HUES6 (cell line): ENCODE measurements around the gene CD9.

ENCODE experiments used
- H3K27ac ChIP-seq: 2 replicates; pipeline ENCODE4 v1.7.0; 2013; ENCODE audit warnings: low read depth, mild to moderate bottlenecking, low read length, inconsistent platforms
- H3K27me3 ChIP-seq: 2 replicates; pipeline ENCODE4 v1.6.1; 2013; ENCODE audit warnings: low read length; ENCODE audit not compliant: control insufficient read depth, insufficient read depth
- H3K36me3 ChIP-seq: 2 replicates; pipeline ENCODE4 v1.6.1; 2013; ENCODE audit warnings: low read length; ENCODE audit not compliant: control insufficient read depth, insufficient read depth
- H3K4me1 ChIP-seq: 2 replicates; pipeline ENCODE4 v1.6.1; 2013; ENCODE audit warnings: low read length; ENCODE audit not compliant: control insufficient read depth, insufficient read depth
- H3K4me3 ChIP-seq: 2 replicates; pipeline ENCODE4 v1.5.1; 2013; ENCODE audit warnings: low read depth, low read length
- H3K9ac ChIP-seq: one replicate; pipeline ENCODE4 v1.6.1; 2013; ENCODE audit warnings: mild to moderate bottlenecking, low read length
- H3K9me3 ChIP-seq: 2 replicates; pipeline ENCODE4 v1.6.1; 2013; ENCODE audit warnings: low read depth, low read length; ENCODE audit not compliant: control insufficient read depth, insufficient read depth

CD9 gene

DNA sequence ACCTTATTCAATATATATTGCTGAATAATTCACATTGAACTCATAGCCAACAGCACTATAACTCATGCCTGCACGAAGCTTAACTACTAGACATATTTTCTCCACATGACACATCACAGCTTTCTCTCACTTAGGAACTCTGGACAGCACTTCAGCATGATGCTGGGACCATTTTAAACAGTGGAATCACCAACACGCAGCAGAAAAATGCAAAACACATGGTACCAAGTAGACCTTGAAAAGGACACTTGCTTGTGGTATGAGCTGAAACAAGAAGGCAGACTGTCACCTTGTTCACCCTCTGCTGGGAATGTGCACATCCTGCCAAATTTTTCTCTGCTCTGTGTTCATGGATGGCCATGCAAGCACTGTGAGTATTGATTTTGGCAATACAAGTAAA is 34.8 kb upstream of the CD9 start:
- H3K9me3 ChIP-seq, result no peaks in the 10 kb centered on the region
- H3K4me1 ChIP-seq, result peaks cover 4% of the 10 kb centered on the region; the same call in 1 of the 2 replicates
- H3K9ac ChIP-seq, result no peak overlapping the region
- H3K27ac ChIP-seq, result no peak overlapping the region
- no peaks in the 10 kb centered on the region for H3K36me3 ChIP-seq
- no peak overlapping the region for H3K4me3 ChIP-seq
- H3K27me3 ChIP-seq, result no peaks in the 10 kb centered on the region

- H3K36me3 ChIP-seq, result no peaks in the 10 kb centered on the region
- H3K27ac ChIP-seq, result no peak overlapping the region
- H3K4me3 ChIP-seq, result no peak overlapping the region
- H3K27me3 ChIP-seq, result no peaks in the 10 kb centered on the region
- H3K9ac ChIP-seq, result no peak overlapping the region
- H3K4me1 ChIP-seq, result peaks cover 4% of the 10 kb centered on the region; the same call in 1 of the 2 replicates
- no peaks in the 10 kb centered on the region for H3K9me3 ChIP-seq
These were observed 33.4 kb upstream of the CD9 start for GRCh38 chr12:6166808-6167207.

- Histone ChIP-seq H3K27ac (no peak overlapping the region), H3K4me1 (peaks cover 4% of the 10 kb centered on the region; the same call in 1 of the 2 replicates), H3K4me3 (no peak overlapping the region), H3K36me3 (no peaks in the 10 kb centered on the region), H3K9me3 (no peaks in the 10 kb centered on the region), H3K27me3 (no peaks in the 10 kb centered on the region), H3K9ac (no peak overlapping the region)
These were observed 32.6 kb upstream of the CD9 start for GRCh38 chr12:6167327-6168280.

GRCh38 chr12:6171409-6172015 is 28.7 kb upstream of the CD9 start:
- Histone ChIP-seq H3K36me3 (no peaks in the 10 kb centered on the region), H3K9me3 (no peaks in the 10 kb centered on the region), H3K9ac (no peak overlapping the region), H3K27ac (no peak overlapping the region), H3K4me3 (no peak overlapping the region), H3K27me3 (no peaks in the 10 kb centered on the region), H3K4me1 (peaks cover 4% of the 10 kb centered on the region; the same call in 1 of the 2 replicates)

DNA sequence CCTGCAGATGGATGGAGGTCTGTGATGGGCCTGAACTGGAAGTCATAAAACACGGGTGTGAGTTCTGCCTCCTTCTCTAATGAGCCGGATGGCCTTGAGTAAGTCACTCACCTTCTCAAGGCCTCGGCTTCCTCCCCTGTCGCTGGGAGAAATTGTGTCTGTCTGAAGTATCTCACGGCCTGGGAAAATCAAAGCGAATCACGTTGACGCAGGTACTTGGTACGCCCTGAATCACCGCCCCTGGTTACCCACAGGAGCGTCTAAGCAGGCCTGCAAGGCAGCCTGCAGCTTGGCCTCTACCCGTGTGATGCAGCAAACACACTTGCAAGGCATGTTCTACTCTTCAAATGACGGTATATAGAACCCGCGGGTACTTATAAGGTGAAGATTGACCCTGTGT is 28.1 kb upstream of the CD9 start:
- Histone ChIP-seq H3K9me3 (no peaks in the 10 kb centered on the region), H3K27me3 (no peaks in the 10 kb centered on the region), H3K4me3 (no peak overlapping the region), H3K36me3 (no peaks in the 10 kb centered on the region), H3K4me1 (peaks cover 4% of the 10 kb centered on the region; the same call in 1 of the 2 replicates), H3K9ac (no peak overlapping the region), H3K27ac (no peak overlapping the region)

GRCh38 chr12:6172862-6173261 is 27.3 kb upstream of the CD9 start:
- Histone ChIP-seq H3K4me1 (peaks cover under 1% of the 10 kb centered on the region; the same call in 1 of the 2 replicates), H3K36me3 (no peaks in the 10 kb centered on the region), H3K27me3 (no peaks in the 10 kb centered on the region), H3K4me3 (no peak overlapping the region), H3K9me3 (no peaks in the 10 kb centered on the region), H3K27ac (no peak overlapping the region), H3K9ac (no peak overlapping the region)

GRCh38 chr12:6177642-6178358 is 22.4 kb upstream of the CD9 start:
- Histone ChIP-seq H3K9me3 (no peaks in the 10 kb centered on the region), H3K4me3 (no peak overlapping the region), H3K27me3 (no peaks in the 10 kb centered on the region), H3K36me3 (no peaks in the 10 kb centered on the region), H3K9ac (no peak overlapping the region), H3K27ac (no peak overlapping the region), H3K4me1 (peaks cover 21% of the 10 kb centered on the region)

DNA sequence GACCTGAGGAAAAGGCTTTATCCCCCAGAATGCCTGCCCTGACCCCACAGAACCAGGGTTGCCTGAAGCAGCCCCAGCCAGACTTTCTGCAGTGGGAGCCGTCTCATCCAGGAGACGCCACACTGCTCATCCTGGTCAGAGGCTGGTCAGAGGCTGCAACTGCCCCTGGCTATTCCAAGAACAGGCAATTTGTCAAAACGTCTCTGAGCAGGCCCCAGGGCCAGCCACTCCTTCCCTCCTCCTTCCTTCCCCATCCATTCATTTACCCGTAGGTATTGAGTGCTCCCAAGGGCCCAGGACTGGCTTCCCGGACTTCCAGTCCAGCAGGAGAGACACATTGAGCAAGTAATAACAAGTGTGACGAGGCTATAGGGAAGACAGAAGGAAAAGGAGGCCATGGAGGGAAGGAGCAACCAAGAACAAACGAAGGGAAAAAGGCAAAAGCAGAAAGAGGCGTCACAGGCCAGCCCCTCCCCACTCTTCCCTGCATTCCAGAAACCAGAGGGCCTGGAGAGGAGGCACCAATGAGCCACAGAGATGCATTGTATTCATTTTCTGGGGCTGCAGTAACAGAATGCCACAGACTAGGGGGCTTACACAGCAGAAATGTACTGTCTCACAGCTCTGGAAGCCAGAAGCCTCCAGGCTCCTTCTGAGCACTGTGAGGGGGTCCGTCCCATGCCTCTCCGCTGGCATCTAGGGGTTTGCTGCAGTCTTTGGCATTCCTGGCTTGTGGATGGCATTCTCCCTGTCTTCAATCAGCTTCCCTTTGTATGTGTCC is 21.0 kb upstream of the CD9 start:
- Histone ChIP-seq H3K4me1 (peaks cover 21% of the 10 kb centered on the region), H3K27me3 (no peaks in the 10 kb centered on the region), H3K9ac (no peak overlapping the region), H3K9me3 (no peaks in the 10 kb centered on the region), H3K27ac (no peak overlapping the region; the same call in 1 of the 2 replicates), H3K4me3 (no peak overlapping the region), H3K36me3 (no peaks in the 10 kb centered on the region)

GRCh38 chr12:6180268-6181051 is 19.7 kb upstream of the CD9 start:
- Histone ChIP-seq H3K4me1 (peaks cover 21% of the 10 kb centered on the region), H3K4me3 (no peak overlapping the region), H3K27me3 (no peaks in the 10 kb centered on the region), H3K9ac (no peak overlapping the region), H3K9me3 (no peaks in the 10 kb centered on the region), H3K36me3 (no peaks in the 10 kb centered on the region), H3K27ac (no peak overlapping the region)

DNA sequence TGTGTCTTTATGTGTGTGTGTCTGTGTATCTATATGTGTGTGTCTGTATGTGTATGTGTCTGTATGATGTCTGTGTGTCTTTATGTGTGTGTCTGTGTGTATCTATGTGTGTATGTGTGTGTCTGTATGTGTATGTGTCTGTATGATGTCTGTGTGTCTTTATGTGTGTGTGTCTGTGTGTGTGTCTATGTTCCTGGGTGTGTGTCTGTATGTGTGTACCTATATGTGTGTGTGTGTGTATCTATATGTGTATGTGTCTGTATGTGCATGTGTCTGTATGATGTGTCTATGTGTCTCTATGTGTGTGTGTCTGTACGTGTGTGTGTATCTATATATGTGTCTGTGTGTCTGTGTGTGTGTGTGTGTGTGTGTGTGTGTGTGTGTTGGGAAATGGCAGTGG is 19.0 kb upstream of the CD9 start:
- H3K9ac ChIP-seq, result no peak overlapping the region
- H3K27me3 ChIP-seq, result no peaks in the 10 kb centered on the region
- H3K4me1 ChIP-seq, result peaks cover 21% of the 10 kb centered on the region
- no peak overlapping the region for H3K4me3 ChIP-seq
- no peak overlapping the region for H3K27ac ChIP-seq
- no peaks in the 10 kb centered on the region for H3K36me3 ChIP-seq
- H3K9me3 ChIP-seq, result no peaks in the 10 kb centered on the region
